Choroid plexus epithelial cell (primary cell): ENCODE data around the gene RASAL2.

Experiments
- DNase-seq: peaks from one replicate; pipeline ENCODE4 v3.0.0-alpha.2; 2010; ENCODE audit warnings: low read depth
- H3K4me3 ChIP-seq: 2 replicates; pipeline ENCODE4 v1.5.1; 2011; ENCODE audit warnings: low read depth, mild to moderate bottlenecking, control low read depth, low read length, moderate library complexity
- TF ChIP-seq, protein P1 (sequence below): conservative IDR thresholded peaks from 2 replicates; pipeline ENCODE4 v1.5.1; 2011; ENCODE audit warnings: low read depth, mild to moderate bottlenecking, control low read depth, inconsistent platforms, low read length, moderate library complexity

RASAL2 gene

DNA sequence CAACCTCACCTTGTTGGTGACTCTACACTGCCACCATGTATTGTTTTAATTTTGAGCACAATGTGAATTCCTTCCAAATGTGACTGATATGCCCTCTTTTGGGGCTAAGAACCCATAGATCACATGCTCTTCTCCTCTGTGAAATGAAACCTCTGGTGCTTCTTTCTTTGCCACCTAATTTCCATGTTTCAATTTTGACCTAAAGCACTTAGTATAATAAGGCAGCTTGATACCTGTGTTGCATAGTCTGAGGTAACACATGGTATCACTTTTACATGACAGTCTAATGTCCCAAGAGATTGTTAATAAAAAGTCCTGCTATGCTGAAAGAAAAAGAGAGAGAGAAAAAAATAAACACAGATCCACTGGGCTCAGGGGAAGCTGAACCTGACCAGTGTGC, 378.6 kb downstream of the RASAL2 start:
- TF ChIP-seq, protein P1, sequence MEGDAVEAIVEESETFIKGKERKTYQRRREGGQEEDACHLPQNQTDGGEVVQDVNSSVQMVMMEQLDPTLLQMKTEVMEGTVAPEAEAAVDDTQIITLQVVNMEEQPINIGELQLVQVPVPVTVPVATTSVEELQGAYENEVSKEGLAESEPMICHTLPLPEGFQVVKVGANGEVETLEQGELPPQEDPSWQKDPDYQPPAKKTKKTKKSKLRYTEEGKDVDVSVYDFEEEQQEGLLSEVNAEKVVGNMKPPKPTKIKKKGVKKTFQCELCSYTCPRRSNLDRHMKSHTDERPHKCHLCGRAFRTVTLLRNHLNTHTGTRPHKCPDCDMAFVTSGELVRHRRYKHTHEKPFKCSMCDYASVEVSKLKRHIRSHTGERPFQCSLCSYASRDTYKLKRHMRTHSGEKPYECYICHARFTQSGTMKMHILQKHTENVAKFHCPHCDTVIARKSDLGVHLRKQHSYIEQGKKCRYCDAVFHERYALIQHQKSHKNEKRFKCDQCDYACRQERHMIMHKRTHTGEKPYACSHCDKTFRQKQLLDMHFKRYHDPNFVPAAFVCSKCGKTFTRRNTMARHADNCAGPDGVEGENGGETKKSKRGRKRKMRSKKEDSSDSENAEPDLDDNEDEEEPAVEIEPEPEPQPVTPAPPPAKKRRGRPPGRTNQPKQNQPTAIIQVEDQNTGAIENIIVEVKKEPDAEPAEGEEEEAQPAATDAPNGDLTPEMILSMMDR, result no peak
- H3K4me3 ChIP-seq, result no peak overlapping the region
- DNase-seq, result no peak

DNA sequence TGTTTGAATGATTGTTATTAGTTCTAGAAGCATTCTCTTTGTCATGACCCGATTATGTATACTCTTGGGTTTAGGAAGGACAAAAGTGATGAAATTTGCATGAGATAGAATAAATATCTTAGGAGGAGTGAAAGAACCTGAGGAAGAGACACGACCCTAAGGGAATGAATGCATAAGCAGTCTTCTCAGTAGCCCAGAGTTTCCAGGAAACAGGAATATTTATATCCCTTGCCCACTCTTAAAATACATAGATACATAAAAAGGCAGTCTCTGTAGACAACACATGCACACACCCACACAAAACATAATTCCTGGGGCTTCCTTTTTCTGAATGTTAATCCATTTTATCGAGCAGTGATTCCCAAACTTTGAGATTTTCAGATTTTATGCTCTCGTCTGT, 383.5 kb downstream of the RASAL2 start:
- no peak overlapping the region for H3K4me3 ChIP-seq
- TF ChIP-seq, protein P1, result no peak
- DNase-seq, result no peak

DNA sequence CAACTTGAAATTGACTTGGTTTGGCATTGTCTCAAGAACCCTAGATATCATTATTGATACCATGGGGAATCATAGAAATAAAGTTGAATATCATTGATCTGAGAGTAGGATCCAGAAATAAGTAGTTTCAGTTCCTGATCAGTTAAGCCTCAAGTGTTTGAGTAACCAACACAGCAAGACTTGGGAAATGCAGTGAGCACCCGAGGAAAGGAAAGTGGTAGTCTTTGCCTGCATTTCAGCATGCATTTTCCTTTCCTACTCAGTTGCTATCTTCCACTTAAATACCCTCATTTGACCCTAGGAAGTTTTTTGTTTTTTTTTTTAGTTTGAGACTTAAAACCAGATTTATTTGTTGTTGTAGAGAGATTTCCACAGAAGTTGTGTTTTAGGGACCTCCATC, 383.9 kb downstream of the RASAL2 start:
- no peak for DNase-seq
- no peak overlapping the region for H3K4me3 ChIP-seq
- TF ChIP-seq, protein P1, result no peak

DNA sequence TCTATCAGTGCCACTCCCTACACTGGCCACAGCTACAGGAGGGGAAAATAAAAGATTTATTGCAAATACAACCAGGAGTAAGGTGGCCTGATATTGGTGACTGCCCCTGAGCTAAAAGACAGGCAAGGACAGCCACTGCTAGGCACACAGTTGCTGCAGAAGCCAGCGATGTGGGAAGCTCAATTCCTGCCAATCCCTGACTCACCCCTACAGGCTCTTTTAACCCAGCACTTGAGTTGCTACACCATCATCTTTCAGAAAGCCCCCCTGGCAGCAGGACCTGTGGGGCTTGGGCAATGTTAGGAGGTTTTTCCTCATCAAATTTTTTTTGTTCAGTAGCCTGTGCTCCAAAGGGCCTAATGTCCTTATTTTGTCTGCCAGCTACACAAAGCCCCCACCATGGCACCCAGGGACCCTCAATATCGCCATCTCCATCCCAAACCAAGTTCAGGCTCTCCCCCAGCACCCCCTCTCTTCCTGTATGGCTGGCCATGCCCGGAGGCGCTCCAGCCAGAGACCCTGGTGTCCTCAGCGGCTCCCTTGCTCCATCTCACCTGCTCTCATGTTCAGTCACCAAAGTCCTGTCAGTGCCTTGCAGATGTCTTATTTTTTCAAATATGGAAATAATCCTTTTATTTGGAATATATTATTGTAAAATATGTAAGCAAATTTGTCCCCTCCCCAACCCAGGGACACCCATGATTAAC, 389.5 kb downstream of the RASAL2 start:
- no peak for DNase-seq
- H3K4me3 ChIP-seq, result no peak overlapping the region
- TF ChIP-seq, protein P1, result no peak

DNA sequence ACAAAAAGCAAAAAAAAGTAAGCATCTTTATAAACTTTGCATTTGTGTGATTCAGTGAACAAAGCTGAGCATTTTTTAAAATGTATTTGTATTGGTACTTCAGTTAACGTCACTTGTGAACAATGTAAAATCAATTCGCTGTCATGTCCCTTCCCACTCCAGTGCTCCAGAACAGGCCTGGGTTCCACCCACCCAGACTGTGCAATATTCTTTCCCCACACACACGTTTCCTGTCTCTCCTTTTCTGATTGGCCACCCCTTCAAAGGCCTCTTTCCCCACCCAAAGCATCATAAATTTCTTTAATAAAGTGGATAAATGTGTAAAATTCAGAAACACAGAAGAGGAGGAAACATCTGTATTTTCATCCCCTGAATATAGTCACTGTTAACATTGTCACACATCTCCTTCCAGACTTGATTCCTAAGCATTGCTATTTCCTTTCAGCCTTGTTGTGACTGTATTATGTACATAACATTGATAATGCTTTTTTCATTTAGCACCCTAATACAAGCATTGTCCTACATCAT, 390.9 kb downstream of the RASAL2 start:
- no peak overlapping the region for H3K4me3 ChIP-seq
- TF ChIP-seq, protein P1, result no peak
- no peak for DNase-seq

DNA sequence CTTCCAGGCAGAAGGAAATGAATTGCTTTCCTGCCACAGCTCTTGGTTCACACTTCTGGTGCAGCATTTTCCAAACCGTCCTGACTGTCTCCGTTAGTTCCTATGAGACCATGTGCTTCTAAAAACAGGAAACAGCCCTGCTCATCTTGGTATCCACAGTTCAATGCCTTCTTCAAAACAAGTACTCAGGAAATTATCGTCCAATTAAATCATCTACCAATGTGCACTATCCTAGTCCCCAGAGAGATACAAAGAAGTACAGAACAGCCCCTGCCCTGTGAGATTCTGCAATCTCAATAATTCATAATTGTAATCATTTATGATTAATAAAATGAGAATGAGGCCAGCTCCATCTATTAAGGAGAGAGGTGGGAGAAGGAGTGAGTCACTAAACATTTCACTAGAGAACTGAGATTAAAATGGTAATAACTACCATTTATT, 391.7 kb downstream of the RASAL2 start:
- TF ChIP-seq, protein P1, result no peak
- DNase-seq, result peak; percentile 21
- H3K4me3 ChIP-seq, result no peak overlapping the region
